ENCODE results near the gene TESPA1. TPM values are rescaled to one million over a fixed set of nuclear protein-coding genes. Genes with fewer than 3 reads are reported as not detected.

Gene TESPA1
- polyA plus RNA-seq, 3 donors from 2014 or later = 29.5 to 65.7 (median 33.1) TPM

- peaks cover 10 to 29% (median 24%) of the 10 kb centered on the region in 6 donors for H3K9me3 Mint-ChIP-seq
- H3K4me3 Mint-ChIP-seq = peak overlapping the region in 3 of 5 donors; percentile 34 to 59 (median 50)
- H3K36me3 Mint-ChIP-seq = peaks cover 19 to 34% (median 34%) of the 10 kb centered on the region in 3 donors
- H3K27ac Mint-ChIP-seq = peak overlapping the region; percentile 3 to 82 (median 70)
- peaks cover 0 to 4% (median 4%) of the 10 kb centered on the region in 3 donors for H3K27me3 Mint-ChIP-seq (ENCODE audit: low read depth in 3 of 3)
- DNase-seq = peak; percentile 33 to 42 (median 35)
- peaks cover 46 to 52% of the 10 kb centered on the region in 2 donors for H3K4me1 Mint-ChIP-seq
Measured at GRCh38 chr12:54933376-54933775, 51.2 kb downstream of the TESPA1 start.

DNA sequence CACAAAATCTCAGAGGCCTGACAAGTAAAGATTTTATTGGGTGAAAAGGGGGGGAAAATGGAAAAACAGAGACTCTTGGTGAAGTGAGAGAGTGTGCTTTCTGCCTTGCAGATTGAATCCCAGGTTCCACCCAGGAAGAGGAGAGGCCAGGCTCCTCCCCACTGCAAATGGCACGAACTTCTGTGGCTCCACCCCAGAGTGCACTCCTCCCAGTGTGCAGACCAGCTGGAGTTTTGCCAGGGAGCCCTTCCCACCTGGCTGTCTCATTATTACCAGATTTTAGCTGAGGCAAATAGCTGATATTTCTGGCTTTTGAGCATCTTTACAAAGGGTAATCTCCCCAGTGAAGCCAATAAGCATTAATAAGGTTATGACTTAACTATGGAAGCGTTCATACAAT is 51.9 kb downstream of the TESPA1 start:
- peak overlapping the region; percentile 48 to 82 (median 70) for H3K27ac Mint-ChIP-seq
- peaks cover 46 to 52% of the 10 kb centered on the region in 2 donors for H3K4me1 Mint-ChIP-seq
- peaks cover 10 to 29% (median 24%) of the 10 kb centered on the region in 6 donors for H3K9me3 Mint-ChIP-seq
- DNase-seq = no peak
- H3K27me3 Mint-ChIP-seq (ENCODE audit: low read depth in 3 of 3) = peaks cover 0 to 4% (median 4%) of the 10 kb centered on the region in 3 donors
- peaks cover 19 to 32% (median 30%) of the 10 kb centered on the region in 3 donors for H3K36me3 Mint-ChIP-seq
- H3K4me3 Mint-ChIP-seq = peak overlapping the region in 3 of 5 donors; percentile 34 to 59 (median 50)

DNA sequence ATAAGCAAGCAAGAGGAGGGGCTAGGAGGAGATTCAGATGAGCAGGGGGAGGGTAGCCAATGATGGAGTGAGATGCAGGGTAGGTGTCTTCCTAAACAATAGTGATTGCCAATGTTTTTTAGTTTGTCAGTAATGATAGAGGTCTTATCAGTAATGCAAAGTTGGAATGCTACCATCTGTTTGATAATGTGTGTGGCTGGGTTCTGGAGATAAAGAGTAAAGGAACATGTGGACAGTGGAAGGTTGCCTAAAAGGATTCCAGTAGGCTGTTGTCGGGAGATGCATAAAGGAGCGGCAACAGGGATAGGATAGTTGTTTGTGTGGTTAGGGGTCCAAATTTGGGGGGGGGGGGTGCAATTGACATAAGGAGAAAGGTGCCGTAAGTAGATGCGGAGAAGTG is 52.5 kb downstream of the TESPA1 start:
- H3K27ac Mint-ChIP-seq = peak overlapping the region in 3 of 6 donors; percentile 11 to 51 (median 23)
- H3K4me1 Mint-ChIP-seq = peaks cover 46 to 52% of the 10 kb centered on the region in 2 donors
- H3K27me3 Mint-ChIP-seq (ENCODE audit: low read depth in 3 of 3) = peaks cover 0 to 5% (median 4%) of the 10 kb centered on the region in 3 donors
- peaks cover 19 to 32% (median 30%) of the 10 kb centered on the region in 3 donors for H3K36me3 Mint-ChIP-seq
- no peak for DNase-seq
- H3K9me3 Mint-ChIP-seq = peaks cover 10 to 29% (median 24%) of the 10 kb centered on the region in 6 donors
- H3K4me3 Mint-ChIP-seq = peak overlapping the region in 1 of 5 donors; percentile 8

GRCh38 chr12:54929998-54930397 is 54.6 kb downstream of the TESPA1 start:
- Mint-ChIP-seq H3K4me3 (no peak overlapping the region), H3K36me3 (peaks cover 19 to 27% (median 20%) of the 10 kb centered on the region in 3 donors), H3K27ac (no peak overlapping the region), H3K27me3 (ENCODE audit: low read depth in 3 of 3) (peaks cover 0 to 4% (median 4%) of the 10 kb centered on the region in 3 donors), H3K9me3 (peaks cover 10 to 29% (median 24%) of the 10 kb centered on the region in 6 donors), H3K4me1 (peaks cover 28 to 31% of the 10 kb centered on the region in 2 donors)
- DNase-seq = no peak

DNA sequence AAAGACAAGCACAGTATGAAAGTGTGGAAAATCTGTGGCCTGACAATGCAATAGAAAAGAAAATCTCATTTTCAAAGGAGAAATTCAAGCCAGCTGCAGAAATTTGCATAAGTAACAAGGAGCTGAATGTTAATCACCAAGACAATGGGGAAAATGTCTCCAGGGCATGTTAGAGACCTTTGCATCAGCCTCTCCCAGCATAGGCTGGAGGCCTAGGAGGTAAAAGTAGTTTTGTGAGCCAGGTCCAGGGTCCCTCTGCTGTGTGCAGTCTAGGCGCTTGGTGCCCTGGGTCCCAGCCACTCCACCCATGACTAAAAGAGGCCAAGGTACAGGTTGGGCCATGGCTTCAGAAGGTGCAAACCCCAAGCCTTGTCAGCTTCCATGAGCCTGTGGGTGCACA is 58.3 kb downstream of the TESPA1 start:
- Mint-ChIP-seq H3K4me3 (no peak overlapping the region), H3K27me3 (ENCODE audit: low read depth in 3 of 3) (peaks cover 0 to 4% (median 1%) of the 10 kb centered on the region in 3 donors), H3K36me3 (peaks cover 16 to 27% (median 19%) of the 10 kb centered on the region in 3 donors), H3K4me1 (no peaks in the 10 kb centered on the region), H3K9me3 (peaks cover 7 to 28% (median 23%) of the 10 kb centered on the region in 6 donors), H3K27ac (no peak overlapping the region)
- no peak for DNase-seq

DNA sequence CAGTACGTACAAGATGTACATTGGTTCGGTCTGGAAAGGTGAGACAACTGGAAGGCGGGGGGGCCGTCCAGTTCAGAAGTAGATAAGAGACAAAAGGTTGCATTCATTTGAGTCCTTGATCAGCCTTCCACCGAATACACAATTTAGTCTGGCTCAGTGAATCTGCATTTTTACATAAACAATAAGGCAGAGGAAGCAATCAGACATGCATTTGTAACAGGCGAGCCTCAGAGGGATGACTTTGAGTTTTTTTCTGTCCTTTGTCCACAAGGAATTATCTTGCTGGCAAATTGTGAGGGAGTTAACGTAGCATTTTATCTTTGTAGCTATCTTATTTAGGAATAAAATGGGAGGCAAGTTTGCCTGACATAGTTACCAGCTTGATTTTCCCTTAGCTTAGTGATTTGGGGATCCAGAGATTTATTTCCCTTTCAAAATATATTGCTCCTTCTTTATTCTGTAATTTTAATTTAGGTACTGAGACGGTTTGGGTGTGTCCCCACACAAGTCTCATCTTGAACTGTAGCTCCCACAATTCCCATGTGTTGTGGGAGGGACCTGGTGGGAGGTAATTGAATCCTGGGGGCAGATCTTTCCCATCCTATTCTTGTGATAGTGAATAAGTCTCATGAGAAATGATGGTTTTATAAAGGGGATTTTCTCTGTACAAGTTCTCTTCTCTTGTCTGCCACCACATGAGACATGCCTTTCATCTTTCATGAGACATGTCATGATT is 59.4 kb downstream of the TESPA1 start:
- peaks cover 0 to 4% (median 1%) of the 10 kb centered on the region in 3 donors for H3K27me3 Mint-ChIP-seq (ENCODE audit: low read depth in 3 of 3)
- H3K27ac Mint-ChIP-seq = no peak overlapping the region
- no peak overlapping the region for H3K4me3 Mint-ChIP-seq
- DNase-seq = no peak
- H3K36me3 Mint-ChIP-seq = peaks cover 9 to 16% (median 10%) of the 10 kb centered on the region in 3 donors
- no peaks in the 10 kb centered on the region for H3K4me1 Mint-ChIP-seq
- peaks cover 5 to 17% (median 12%) of the 10 kb centered on the region in 6 donors for H3K9me3 Mint-ChIP-seq

DNA sequence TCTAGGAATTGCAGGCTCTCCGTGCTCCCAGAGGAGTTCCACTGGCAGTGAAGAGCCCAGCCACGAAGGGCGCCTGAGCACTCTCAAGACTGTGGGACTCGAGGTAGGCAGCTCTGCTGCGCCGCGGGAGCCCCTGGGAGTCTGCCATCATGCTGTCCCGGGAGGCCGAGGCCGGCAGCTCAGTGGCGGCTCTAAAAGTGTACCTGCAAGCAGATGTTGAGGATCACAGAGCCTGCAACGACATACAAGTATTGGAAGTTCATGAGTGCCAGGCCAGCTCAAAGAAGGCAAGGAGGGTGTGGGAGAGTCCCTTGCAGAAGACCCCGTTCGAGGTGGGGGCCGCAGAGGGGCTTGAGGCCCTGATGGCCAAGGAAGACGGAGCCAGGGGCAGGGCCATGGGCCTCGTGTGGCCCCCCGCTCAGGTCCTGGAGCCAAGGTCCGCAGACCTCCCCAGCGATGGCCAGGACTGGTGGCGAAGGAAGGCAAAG is 67.5 kb downstream of the TESPA1 start:
- H3K9me3 Mint-ChIP-seq = no peaks in the 10 kb centered on the region
- peaks cover 0 to 7% (median 0%) of the 10 kb centered on the region in 3 donors for H3K36me3 Mint-ChIP-seq
- H3K27ac Mint-ChIP-seq = no peak overlapping the region
- H3K27me3 Mint-ChIP-seq (ENCODE audit: low read depth in 3 of 3) = peaks cover 0 to 2% (median 1%) of the 10 kb centered on the region in 3 donors
- H3K4me3 Mint-ChIP-seq = no peak overlapping the region
- no peaks in the 10 kb centered on the region for H3K4me1 Mint-ChIP-seq
- no peak for DNase-seq

Other genes starting within 250 kb of the TESPA1 start
- under 1 TPM in 1 of 3 donors, not detected in 2; 0.69 TPM for gene MUCL1, start 130.2 kb downstream of the TESPA1 start, polyA plus RNA-seq
- gene NEUROD4, start 35.2 kb upstream of the TESPA1 start, polyA plus RNA-seq = not detected
- not detected for gene OR9K2, start 141.6 kb upstream of the TESPA1 start, polyA plus RNA-seq
- not detected for gene OR10A7, start 236.3 kb upstream of the TESPA1 start, polyA plus RNA-seq